ENCODE data around the gene NCKIPSD.

NCKIPSD gene

GRCh38 chr3:48696156-48696555, 10.4 kb upstream of the NCKIPSD start:
- DNase-seq (ENCODE audit: low read depth, low spot score) = no peak
- in situ Hi-C loops (cut with HindIII; ENCODE audit: low sequenced_read_pairs) = no loop called here
- H3K4me3 ChIP-seq (ENCODE audit: low read depth, low read length) = no peak overlapping the region
- TF ChIP-seq CTCF (IDR thresholded peaks at IDR 0.05; ENCODE audit: low read depth, low read length) = no peak

- peak; percentile 76 for DNase-seq (ENCODE audit: low read depth, low spot score)
- in situ Hi-C loops (cut with HindIII; ENCODE audit: low sequenced_read_pairs) = no loop called here
- peak overlapping the region; percentile 22 for H3K4me3 ChIP-seq (ENCODE audit: low read depth, low read length)
- TF ChIP-seq CTCF (IDR thresholded peaks at IDR 0.05; ENCODE audit: low read depth, low read length) = no peak
Measured at GRCh38 chr3:48695393-48695753, 9.7 kb upstream of the NCKIPSD start.

GRCh38 chr3:48694610-48695392, 9.1 kb upstream of the NCKIPSD start:
- in situ Hi-C loops (cut with HindIII; ENCODE audit: low sequenced_read_pairs) = no loop called here
- DNase-seq (ENCODE audit: low read depth, low spot score) = peak; percentile 85
- no peak for TF ChIP-seq CTCF (IDR thresholded peaks at IDR 0.05; ENCODE audit: low read depth, low read length)
- peak overlapping the region; percentile 22 for H3K4me3 ChIP-seq (ENCODE audit: low read depth, low read length)

GRCh38 chr3:48693826-48694225, 8.1 kb upstream of the NCKIPSD start:
- no peak for DNase-seq (ENCODE audit: low read depth, low spot score)
- peak overlapping the region; percentile 22 for H3K4me3 ChIP-seq (ENCODE audit: low read depth, low read length)
- in situ Hi-C loops (cut with HindIII; ENCODE audit: low sequenced_read_pairs) = no loop called here
- no peak for TF ChIP-seq CTCF (IDR thresholded peaks at IDR 0.05; ENCODE audit: low read depth, low read length)

GRCh38 chr3:48692551-48692950, 6.8 kb upstream of the NCKIPSD start:
- in situ Hi-C loops (cut with HindIII; ENCODE audit: low sequenced_read_pairs) = no loop called here
- no peak for TF ChIP-seq CTCF (IDR thresholded peaks at IDR 0.05; ENCODE audit: low read depth, low read length)
- no peak overlapping the region for H3K4me3 ChIP-seq (ENCODE audit: low read depth, low read length)
- no peak for DNase-seq (ENCODE audit: low read depth, low spot score)

- no peak for DNase-seq (ENCODE audit: low read depth, low spot score)
- no peak overlapping the region for H3K4me3 ChIP-seq (ENCODE audit: low read depth, low read length)
- no peak for TF ChIP-seq CTCF (IDR thresholded peaks at IDR 0.05; ENCODE audit: low read depth, low read length)
- in situ Hi-C loops (cut with HindIII; ENCODE audit: low sequenced_read_pairs) = no loop called here
Measured at GRCh38 chr3:48690846-48691458, 5.2 kb upstream of the NCKIPSD start.
